ENCODE data around the gene ME3.

ME3 gene

DNA sequence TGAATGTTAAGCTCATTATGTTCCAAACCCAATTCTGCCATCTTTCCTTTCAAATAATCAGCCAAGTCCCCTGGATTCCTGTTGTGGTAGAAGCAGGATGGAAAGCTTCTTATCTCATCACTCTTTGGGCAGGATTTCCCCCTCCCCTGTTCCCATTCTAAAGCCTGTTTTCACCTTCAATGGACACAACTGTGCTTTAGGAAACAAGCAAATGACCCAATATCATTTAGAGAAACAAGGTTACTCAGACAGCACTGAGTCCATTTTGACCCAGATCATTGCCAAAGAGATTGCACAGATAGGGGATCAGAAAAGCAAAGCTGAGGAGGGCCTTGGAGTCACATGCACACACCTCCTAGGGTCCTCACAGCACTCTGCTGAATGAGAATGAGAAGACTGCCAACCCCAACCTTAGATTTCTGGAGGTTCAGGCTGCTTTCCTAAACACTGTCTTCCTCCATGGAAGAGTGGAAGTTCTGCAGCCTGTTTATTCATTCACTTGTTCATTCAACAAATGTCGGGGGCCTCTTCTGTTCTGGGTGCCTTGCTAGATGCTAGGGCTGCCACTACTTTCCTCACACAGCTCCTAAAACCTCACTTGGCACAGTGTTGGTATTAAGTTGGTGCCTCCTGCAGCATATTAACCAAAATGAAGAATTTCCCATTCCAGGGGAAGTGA is 95.3 kb downstream of the ME3 start:
- POLR2A ChIA-PET: no interaction called here
- Histone ChIP-seq H3K36me3 (ENCODE audit: control insufficient read depth in 4 of 4, insufficient read depth in 4 of 4, low read length in 3 of 4) (no peaks in the 10 kb centered on the region), H3K4me1 (ENCODE audit: control extremely low read depth in 1 of 4, control insufficient read depth in 4 of 4, insufficient read depth in 4 of 4, low read length in 3 of 4) (no peaks in the 10 kb centered on the region), H3K27me3 (replicated peaks in 2 of 5; ENCODE audit: control insufficient read depth in 4 of 5, insufficient read depth in 5 of 5, low read length in 4 of 5) (no peaks in the 10 kb centered on the region), H3K4me3 (ENCODE audit: control insufficient read depth in 1 of 7, extremely low read depth in 1 of 7, insufficient read depth in 4 of 7, low read depth in 2 of 7, low read length in 6 of 7) (no peak overlapping the region), H3K9me3 (ENCODE audit: control extremely low read depth in 1 of 5, control insufficient read depth in 4 of 5, insufficient read depth in 2 of 5, low read depth in 1 of 5, low read length in 4 of 5) (no peaks in the 10 kb centered on the region), H3K27ac (ENCODE audit: insufficient read depth in 1 of 2, low read depth in 1 of 2, low read length in 2 of 2, poor library complexity in 1 of 2, severe bottlenecking in 2 of 2) (no peak overlapping the region)
- CTCF ChIA-PET: interaction anchor here (0.9 kb wide), 2 partner anchors 16 to 19 kb away, joined by 3 read pairs; no protein-coding TSS in a partner anchor
- no peak for DNase-seq
- 100% methylated on average over 1 of the region's 1 CpG for WGBS (ENCODE audit: insufficient coverage)

DNA sequence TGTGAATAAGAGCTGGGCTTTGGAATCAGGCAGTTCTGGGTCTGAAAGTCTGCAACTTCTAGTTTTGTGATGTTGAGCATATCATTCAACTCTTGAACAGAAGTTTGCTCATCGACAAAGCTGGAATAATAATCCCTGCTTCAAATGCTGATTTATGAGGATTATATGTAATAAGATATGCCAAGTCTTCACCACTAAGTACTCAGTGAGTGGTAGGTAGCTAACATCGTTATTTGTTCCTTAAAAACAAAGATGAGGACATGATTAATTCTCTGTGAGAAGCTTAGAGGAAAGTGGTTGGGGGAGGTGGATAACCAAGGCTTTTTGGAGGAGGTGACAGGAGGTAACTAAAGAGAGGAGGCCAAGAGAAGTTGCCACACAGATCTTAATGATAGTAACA is 96.5 kb downstream of the ME3 start:
- ChIA-PET POLR2A (no interaction called here), CTCF (interaction anchor here (0.9 to 1.2 kb wide), 2 partner anchors 17 to 32 kb away, joined by 3 read pairs; no protein-coding TSS in a partner anchor)
- H3K4me1 ChIP-seq (ENCODE audit: control extremely low read depth in 1 of 4, control insufficient read depth in 4 of 4, insufficient read depth in 4 of 4, low read length in 3 of 4): no peaks in the 10 kb centered on the region
- 100% methylated on average over 1 of the region's 2 CpGs for WGBS (ENCODE audit: insufficient coverage)
- no peaks in the 10 kb centered on the region for H3K27me3 ChIP-seq (replicated peaks in 2 of 5; ENCODE audit: control insufficient read depth in 4 of 5, insufficient read depth in 5 of 5, low read length in 4 of 5)
- no peak overlapping the region for H3K27ac ChIP-seq (ENCODE audit: insufficient read depth in 1 of 2, low read depth in 1 of 2, low read length in 2 of 2, poor library complexity in 1 of 2, severe bottlenecking in 2 of 2)
- H3K4me3 ChIP-seq (ENCODE audit: control insufficient read depth in 1 of 7, extremely low read depth in 1 of 7, insufficient read depth in 4 of 7, low read depth in 2 of 7, low read length in 6 of 7): no peak overlapping the region
- H3K9me3 ChIP-seq (ENCODE audit: control extremely low read depth in 1 of 5, control insufficient read depth in 4 of 5, insufficient read depth in 2 of 5, low read depth in 1 of 5, low read length in 4 of 5): no peaks in the 10 kb centered on the region
- DNase-seq: no peak
- H3K36me3 ChIP-seq (ENCODE audit: control insufficient read depth in 4 of 4, insufficient read depth in 4 of 4, low read length in 3 of 4): no peaks in the 10 kb centered on the region

DNA sequence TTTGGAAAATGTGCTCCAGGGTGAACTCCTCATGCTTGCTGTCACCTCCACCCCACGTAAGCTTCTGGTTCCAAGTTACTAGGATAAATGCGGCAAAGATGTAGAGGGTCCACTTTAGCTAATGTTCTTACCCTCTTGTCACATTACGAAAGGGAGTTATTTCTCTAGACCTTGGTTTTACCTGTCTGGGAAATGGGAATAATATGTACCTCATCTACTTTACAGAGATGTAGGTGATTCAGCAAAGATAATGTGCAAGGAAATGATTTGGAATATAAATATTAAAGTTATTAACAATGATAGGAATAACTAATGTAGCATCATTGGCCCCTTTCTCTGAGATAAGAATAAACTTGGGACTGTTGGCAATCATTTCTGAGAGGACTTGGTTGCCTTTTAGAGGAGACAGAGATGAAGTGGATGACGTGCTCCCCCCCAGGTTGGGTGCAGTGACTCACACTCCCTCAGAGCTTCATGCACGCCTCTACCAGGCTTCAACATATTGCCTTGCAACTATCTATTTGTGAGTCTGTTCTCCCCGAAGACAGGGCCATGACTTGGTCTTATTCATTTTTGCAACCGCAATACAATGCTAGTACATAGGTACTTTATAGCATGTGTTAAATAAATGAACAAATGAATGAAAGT is 97.1 kb downstream of the ME3 start:
- POLR2A ChIA-PET: no interaction called here

DNA sequence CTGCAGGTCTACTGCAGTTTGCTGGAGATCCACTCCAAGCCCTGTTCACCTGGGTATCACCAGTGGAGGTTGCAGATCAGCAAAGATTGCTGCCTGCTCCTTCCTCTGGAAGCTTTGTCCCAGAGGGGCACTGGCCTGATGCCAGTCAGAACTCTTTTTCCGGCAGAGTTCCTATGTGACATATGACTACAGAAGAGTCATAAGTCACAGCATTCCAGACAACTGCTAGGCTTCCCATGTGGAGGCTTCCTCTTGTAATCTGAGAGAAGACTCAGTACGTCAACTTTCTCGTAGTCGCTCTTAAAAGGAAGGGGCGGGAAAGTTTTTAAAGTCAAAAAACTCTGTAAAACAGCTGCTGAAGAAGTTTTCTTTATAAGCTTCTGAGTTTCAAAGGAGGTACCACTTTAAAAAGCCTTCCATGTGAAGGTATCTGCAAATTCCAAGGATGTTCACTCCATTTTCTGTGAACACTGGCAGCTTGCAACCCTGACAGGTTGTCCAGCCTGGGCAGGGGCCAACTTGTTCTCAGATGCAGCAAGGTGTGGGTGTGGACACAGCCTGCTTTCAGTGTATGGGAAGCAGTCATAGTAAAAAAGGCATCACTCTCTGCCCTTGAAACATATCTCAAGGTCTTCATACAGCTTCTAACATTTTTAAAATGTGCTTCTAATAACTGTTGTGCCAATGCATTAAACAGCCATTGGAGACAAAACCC is 97.8 kb downstream of the ME3 start:
- Histone ChIP-seq H3K27me3 (replicated peaks in 2 of 5; ENCODE audit: control insufficient read depth in 4 of 5, insufficient read depth in 5 of 5, low read length in 4 of 5) (no peaks in the 10 kb centered on the region), H3K4me3 (ENCODE audit: control insufficient read depth in 1 of 7, extremely low read depth in 1 of 7, insufficient read depth in 4 of 7, low read depth in 2 of 7, low read length in 6 of 7) (no peak overlapping the region), H3K27ac (ENCODE audit: insufficient read depth in 1 of 2, low read depth in 1 of 2, low read length in 2 of 2, poor library complexity in 1 of 2, severe bottlenecking in 2 of 2) (no peak overlapping the region), H3K4me1 (ENCODE audit: control extremely low read depth in 1 of 4, control insufficient read depth in 4 of 4, insufficient read depth in 4 of 4, low read length in 3 of 4) (no peaks in the 10 kb centered on the region), H3K9me3 (ENCODE audit: control extremely low read depth in 1 of 5, control insufficient read depth in 4 of 5, insufficient read depth in 2 of 5, low read depth in 1 of 5, low read length in 4 of 5) (no peaks in the 10 kb centered on the region), H3K36me3 (ENCODE audit: control insufficient read depth in 4 of 4, insufficient read depth in 4 of 4, low read length in 3 of 4) (no peaks in the 10 kb centered on the region)
- WGBS (ENCODE audit: insufficient coverage): 98% methylated on average over 5 of the region's 5 CpGs
- CTCF ChIA-PET: no interaction called here
- no peak for DNase-seq
- POLR2A ChIA-PET: no interaction called here

More for the DNA sequence above, 97.1 kb downstream of the ME3 start:
- H3K4me1 ChIP-seq (ENCODE audit: control extremely low read depth in 1 of 4, control insufficient read depth in 4 of 4, insufficient read depth in 4 of 4, low read length in 3 of 4): no peaks in the 10 kb centered on the region
- H3K9me3 ChIP-seq (ENCODE audit: control extremely low read depth in 1 of 5, control insufficient read depth in 4 of 5, insufficient read depth in 2 of 5, low read depth in 1 of 5, low read length in 4 of 5): no peaks in the 10 kb centered on the region
- CTCF ChIA-PET: interaction anchor here (1.2 kb wide), 1 partner anchor 33 kb away, joined by 3 read pairs; no protein-coding TSS in a partner anchor
- DNase-seq: no peak
- WGBS (ENCODE audit: insufficient coverage): 100% methylated on average over 2 of the region's 7 CpGs
- no peak overlapping the region for H3K27ac ChIP-seq (ENCODE audit: insufficient read depth in 1 of 2, low read depth in 1 of 2, low read length in 2 of 2, poor library complexity in 1 of 2, severe bottlenecking in 2 of 2)
- H3K27me3 ChIP-seq (replicated peaks in 2 of 5; ENCODE audit: control insufficient read depth in 4 of 5, insufficient read depth in 5 of 5, low read length in 4 of 5): no peaks in the 10 kb centered on the region
- no peak overlapping the region for H3K4me3 ChIP-seq (ENCODE audit: control insufficient read depth in 1 of 7, extremely low read depth in 1 of 7, insufficient read depth in 4 of 7, low read depth in 2 of 7, low read length in 6 of 7)
- H3K36me3 ChIP-seq (ENCODE audit: control insufficient read depth in 4 of 4, insufficient read depth in 4 of 4, low read length in 3 of 4): no peaks in the 10 kb centered on the region

DNA sequence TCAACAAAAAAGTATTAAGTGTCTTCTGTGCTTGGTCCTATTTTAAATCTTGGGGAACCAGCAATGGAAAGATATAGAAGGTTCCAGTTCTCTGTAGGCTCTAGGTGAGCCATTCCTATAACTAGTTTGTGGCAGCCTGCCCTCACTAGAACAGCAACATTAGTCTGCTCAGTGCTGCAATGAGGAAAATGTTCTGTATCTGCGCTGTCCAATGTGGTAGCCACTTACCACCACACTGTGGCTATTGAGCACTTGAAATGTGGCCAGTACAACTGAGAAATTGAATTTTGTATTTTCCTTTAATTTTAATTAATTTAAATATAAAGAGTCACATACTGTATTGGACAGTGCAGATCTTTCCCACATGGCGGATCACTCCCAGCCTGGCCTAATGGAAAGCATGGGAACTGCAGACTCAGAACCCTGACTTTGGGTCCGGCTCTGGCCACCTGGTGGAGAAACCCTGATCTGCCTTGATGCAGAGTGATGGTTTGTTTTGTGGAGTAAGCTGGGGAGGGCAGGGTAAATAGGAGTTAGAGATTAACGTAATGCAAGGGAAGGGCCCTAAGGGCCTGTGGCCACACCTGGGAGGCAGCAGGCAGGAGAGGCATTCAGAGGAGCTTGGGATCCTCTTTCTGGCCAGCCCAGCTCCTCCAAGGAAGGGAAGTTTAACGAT is 101.0 kb downstream of the ME3 start:
- POLR2A ChIA-PET: no interaction called here
- H3K27ac ChIP-seq (ENCODE audit: insufficient read depth in 1 of 2, low read depth in 1 of 2, low read length in 2 of 2, poor library complexity in 1 of 2, severe bottlenecking in 2 of 2): no peak overlapping the region
- H3K4me3 ChIP-seq (ENCODE audit: control insufficient read depth in 1 of 7, extremely low read depth in 1 of 7, insufficient read depth in 4 of 7, low read depth in 2 of 7, low read length in 6 of 7): no peak overlapping the region
- WGBS (ENCODE audit: insufficient coverage): 100% methylated on average over 1 of the region's 5 CpGs
- H3K27me3 ChIP-seq (replicated peaks in 2 of 5; ENCODE audit: control insufficient read depth in 4 of 5, insufficient read depth in 5 of 5, low read length in 4 of 5): no peaks in the 10 kb centered on the region
- no peaks in the 10 kb centered on the region for H3K9me3 ChIP-seq (ENCODE audit: control extremely low read depth in 1 of 5, control insufficient read depth in 4 of 5, insufficient read depth in 2 of 5, low read depth in 1 of 5, low read length in 4 of 5)
- DNase-seq: peak in 1 of 3 donors; percentile 17
- H3K4me1 ChIP-seq (ENCODE audit: control extremely low read depth in 1 of 4, control insufficient read depth in 4 of 4, insufficient read depth in 4 of 4, low read length in 3 of 4): no peaks in the 10 kb centered on the region
- H3K36me3 ChIP-seq (ENCODE audit: control insufficient read depth in 4 of 4, insufficient read depth in 4 of 4, low read length in 3 of 4): no peaks in the 10 kb centered on the region
- CTCF ChIA-PET: interaction anchor here (0.6 kb wide), 1 partner anchor 125 kb away, joined by 4 read pairs; no protein-coding TSS in a partner anchor

DNA sequence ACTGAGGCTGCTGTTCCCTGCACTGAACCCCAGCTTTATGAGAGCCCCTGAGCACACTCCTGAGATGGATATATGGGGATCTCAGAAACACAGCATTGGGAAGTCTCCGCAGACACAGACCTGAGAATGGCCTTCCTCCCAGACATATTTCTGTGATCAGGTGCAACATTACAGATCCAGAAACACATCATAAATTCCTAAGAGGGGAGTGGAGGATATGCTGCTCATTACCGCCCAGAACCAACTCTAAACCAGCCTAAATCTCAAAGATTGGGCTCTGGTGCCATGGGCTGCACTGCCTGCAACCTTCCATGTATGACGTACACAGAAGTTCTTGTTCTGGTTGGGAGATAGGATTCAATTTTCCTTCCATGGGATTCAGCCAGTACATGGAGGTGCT is 102.0 kb downstream of the ME3 start:
- H3K4me1 ChIP-seq (ENCODE audit: control extremely low read depth in 1 of 4, control insufficient read depth in 4 of 4, insufficient read depth in 4 of 4, low read length in 3 of 4): no peaks in the 10 kb centered on the region
- no peaks in the 10 kb centered on the region for H3K27me3 ChIP-seq (replicated peaks in 2 of 5; ENCODE audit: control insufficient read depth in 4 of 5, insufficient read depth in 5 of 5, low read length in 4 of 5)
- H3K36me3 ChIP-seq (ENCODE audit: control insufficient read depth in 4 of 4, insufficient read depth in 4 of 4, low read length in 3 of 4): no peaks in the 10 kb centered on the region
- no peaks in the 10 kb centered on the region for H3K9me3 ChIP-seq (ENCODE audit: control extremely low read depth in 1 of 5, control insufficient read depth in 4 of 5, insufficient read depth in 2 of 5, low read depth in 1 of 5, low read length in 4 of 5)
- ChIA-PET POLR2A (no interaction called here), CTCF (no interaction called here)
- WGBS (ENCODE audit: insufficient coverage): 95% methylated on average over 2 of the region's 3 CpGs
- no peak overlapping the region for H3K4me3 ChIP-seq (ENCODE audit: control insufficient read depth in 1 of 7, extremely low read depth in 1 of 7, insufficient read depth in 4 of 7, low read depth in 2 of 7, low read length in 6 of 7)
- DNase-seq: no peak
- H3K27ac ChIP-seq (ENCODE audit: insufficient read depth in 1 of 2, low read depth in 1 of 2, low read length in 2 of 2, poor library complexity in 1 of 2, severe bottlenecking in 2 of 2): no peak overlapping the region

Measured in common myeloid progenitor, CD34-positive (primary cell).